ENCODE results near the gene DIPK1A. TPM values are rescaled to one million over a fixed set of nuclear protein-coding genes. Genes with fewer than 3 reads are reported as not detected.

Gene DIPK1A
- total RNA-seq, 2 experiments from 2014 or later, result 13.1 to 14.4 TPM

DNA sequence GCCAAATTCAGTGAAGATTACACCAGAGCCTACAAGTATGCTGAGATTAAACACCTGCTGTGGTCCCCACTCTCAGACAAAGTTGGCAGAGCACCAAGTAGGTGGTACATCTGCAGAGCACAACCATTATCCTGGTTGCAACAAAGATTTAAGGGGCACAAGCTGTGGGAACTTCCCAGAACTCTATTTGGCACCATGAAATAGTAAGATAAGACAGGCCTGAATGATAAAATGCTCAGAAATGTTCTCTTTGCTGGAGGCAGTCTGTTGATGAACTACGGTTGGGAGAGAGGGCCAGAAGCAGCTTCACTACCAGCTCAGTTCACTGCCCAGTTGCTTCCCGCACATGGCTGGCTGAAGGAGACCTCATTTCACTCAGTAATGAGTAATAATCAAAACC is 109.5 kb downstream of the DIPK1A start:
- POLR2A ChIA-PET, result no interaction called here
- no peaks in the 10 kb centered on the region for H3K27me3 Mint-ChIP-seq (ENCODE audit: low read depth)
- H3K27ac Mint-ChIP-seq, result no peak overlapping the region
- ATAC-seq, result no peak
- peaks cover 7% of the 10 kb centered on the region for H3K4me1 Mint-ChIP-seq (ENCODE audit: low read depth)
- H3K9me3 Mint-ChIP-seq (ENCODE audit: insufficient read depth), result peaks cover 6% of the 10 kb centered on the region
- H3K4me3 Mint-ChIP-seq, result no peak overlapping the region
- peaks cover 16% of the 10 kb centered on the region for H3K36me3 Mint-ChIP-seq (ENCODE audit: low read depth)
- CTCF ChIA-PET, result interaction anchor here (1.9 to 5.0 kb wide), 2 partner anchors 20 to 142 kb away, joined by 9 to 25 read pairs; partner anchors contain the start of gene RPL5
- no peak for DNase-seq

DNA sequence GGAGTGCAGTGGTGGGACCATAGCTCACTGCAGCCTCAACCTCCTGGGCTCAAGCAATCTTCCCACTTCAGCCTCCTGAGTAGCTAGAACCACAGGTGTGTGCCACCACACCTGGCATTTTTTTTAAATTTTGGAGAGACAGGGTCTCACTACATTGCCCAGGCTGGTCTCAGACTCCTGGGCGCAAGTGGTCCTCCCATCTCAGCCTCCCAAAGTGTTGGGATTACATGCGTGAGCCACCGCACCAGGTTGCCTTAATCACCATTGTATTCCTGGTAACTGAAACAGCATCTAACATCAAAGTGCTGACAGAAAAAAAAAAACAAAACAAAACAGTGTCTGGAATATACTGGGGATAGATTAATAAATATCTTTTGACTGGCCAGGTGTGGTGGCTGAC is 111.2 kb downstream of the DIPK1A start:
- peaks cover 19% of the 10 kb centered on the region for H3K36me3 Mint-ChIP-seq (ENCODE audit: low read depth)
- ATAC-seq, result no peak
- no peak overlapping the region for H3K4me3 Mint-ChIP-seq
- H3K27me3 Mint-ChIP-seq (ENCODE audit: low read depth), result no peaks in the 10 kb centered on the region
- no peak overlapping the region for H3K27ac Mint-ChIP-seq
- H3K9me3 Mint-ChIP-seq (ENCODE audit: insufficient read depth), result peaks cover 6% of the 10 kb centered on the region
- ChIA-PET CTCF (interaction anchor here (1.0 to 2.7 kb wide), 3 partner anchors 9 to 144 kb away, joined by 4 to 9 read pairs (median 5); partner anchors contain the start of gene RPL5), POLR2A (no interaction called here)
- no peak for DNase-seq
- peaks cover 7% of the 10 kb centered on the region for H3K4me1 Mint-ChIP-seq (ENCODE audit: low read depth)

DNA sequence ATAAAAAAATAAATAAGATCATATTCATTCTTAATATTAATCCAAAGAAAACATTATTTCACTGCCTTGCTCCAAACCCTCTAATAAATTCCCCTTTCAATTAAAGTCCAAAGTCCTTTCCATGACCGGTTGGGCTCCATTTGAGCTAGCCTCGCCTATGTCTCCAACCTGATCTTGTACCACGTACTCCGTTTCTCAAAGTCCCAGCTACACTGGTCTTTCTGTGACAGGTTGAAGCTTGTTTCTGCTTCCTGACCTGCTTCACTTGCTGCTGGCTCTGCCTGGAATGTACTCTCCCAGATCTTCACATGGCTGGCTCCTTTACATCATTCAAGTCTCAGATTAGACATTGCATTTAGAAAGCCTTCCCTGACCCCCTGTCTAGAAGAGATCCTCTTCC is 113.1 kb downstream of the DIPK1A start:
- no peak for DNase-seq
- Mint-ChIP-seq H3K4me3 (no peak overlapping the region), H3K4me1 (ENCODE audit: low read depth) (no peaks in the 10 kb centered on the region), H3K36me3 (ENCODE audit: low read depth) (peaks cover 24% of the 10 kb centered on the region), H3K9me3 (ENCODE audit: insufficient read depth) (no peaks in the 10 kb centered on the region), H3K27ac (no peak overlapping the region), H3K27me3 (ENCODE audit: low read depth) (no peaks in the 10 kb centered on the region)
- ChIA-PET POLR2A (no interaction called here), CTCF (interaction anchor here (1.7 to 2.7 kb wide), 4 partner anchors 10 to 146 kb away, joined by 5 to 9 read pairs (median 7); no protein-coding TSS in a partner anchor)
- no peak for ATAC-seq

DNA sequence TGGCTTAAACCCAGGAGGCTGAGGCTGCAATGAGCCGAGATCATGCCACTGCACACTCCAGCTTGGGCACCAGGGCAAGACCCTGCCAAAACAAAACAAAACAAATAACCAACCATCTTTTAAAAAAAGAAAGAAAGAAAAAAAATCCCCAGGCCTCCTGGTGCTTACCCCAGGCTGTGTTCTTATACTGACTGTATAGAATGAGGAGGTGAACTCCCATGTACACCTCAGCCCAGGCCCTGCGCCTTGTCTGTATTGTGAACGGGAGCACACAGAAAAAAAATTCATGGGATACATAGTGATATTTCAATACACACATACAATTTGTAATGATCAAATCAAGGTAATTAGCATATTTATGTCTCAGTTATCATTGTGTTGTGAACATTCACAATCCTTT is 115.4 kb downstream of the DIPK1A start:
- H3K36me3 Mint-ChIP-seq (ENCODE audit: low read depth), result peaks cover 40% of the 10 kb centered on the region
- H3K27me3 Mint-ChIP-seq (ENCODE audit: low read depth), result no peaks in the 10 kb centered on the region
- POLR2A ChIA-PET, result no interaction called here
- ATAC-seq, result no peak
- no peaks in the 10 kb centered on the region for H3K9me3 Mint-ChIP-seq (ENCODE audit: insufficient read depth)
- no peak overlapping the region for H3K27ac Mint-ChIP-seq
- CTCF ChIA-PET, result interaction anchor here (1.9 kb wide), 1 partner anchor 14 kb away, joined by 5 read pairs; the partner anchor contains the start of gene RPL5
- H3K4me1 Mint-ChIP-seq (ENCODE audit: low read depth), result peaks cover 2% of the 10 kb centered on the region
- DNase-seq, result no peak
- no peak overlapping the region for H3K4me3 Mint-ChIP-seq

DNA sequence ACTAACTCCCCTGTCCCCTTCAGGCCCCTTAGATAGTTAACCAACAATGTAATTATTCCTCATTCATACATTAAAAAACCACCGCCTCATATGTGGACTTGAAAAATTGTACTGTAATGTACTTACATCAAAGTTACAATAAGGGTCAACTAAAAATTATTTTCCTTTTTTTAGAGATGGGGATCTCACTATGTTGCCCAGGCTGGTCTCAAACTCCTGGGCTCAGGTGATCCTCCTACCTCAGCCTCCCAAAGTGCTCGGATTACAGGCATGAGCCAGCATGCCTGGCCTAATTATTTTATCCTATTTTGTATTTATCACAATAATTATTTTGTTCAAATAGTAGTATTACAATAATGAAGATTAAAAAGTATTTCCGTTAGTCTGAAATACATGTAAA is 116.8 kb downstream of the DIPK1A start:
- CTCF ChIA-PET, result interaction anchor here (1.9 kb wide), 1 partner anchor 13 kb away, joined by 5 read pairs; the partner anchor contains the start of gene RPL5
- POLR2A ChIA-PET, result interaction anchor here (0.6 kb wide), 1 partner anchor 121 kb away, joined by 3 read pairs; no protein-coding TSS in a partner anchor
- no peak for ATAC-seq
- Mint-ChIP-seq H3K4me1 (ENCODE audit: low read depth) (peaks cover 14% of the 10 kb centered on the region), H3K36me3 (ENCODE audit: low read depth) (peaks cover 50% of the 10 kb centered on the region), H3K27me3 (ENCODE audit: low read depth) (no peaks in the 10 kb centered on the region), H3K27ac (no peak overlapping the region), H3K9me3 (ENCODE audit: insufficient read depth) (no peaks in the 10 kb centered on the region), H3K4me3 (no peak overlapping the region)
- DNase-seq, result no peak

GRCh38 chr1:92843429-92844352 is 117.6 kb downstream of the DIPK1A start:
- CTCF ChIA-PET, result interaction anchor here (0.8 to 3.8 kb wide), 4 partner anchors 11 to 178 kb away, joined by 3 to 23 read pairs (median 7); partner anchors contain the start of gene RPL5
- DNase-seq, result no peak
- Mint-ChIP-seq H3K27ac (no peak overlapping the region), H3K9me3 (ENCODE audit: insufficient read depth) (no peaks in the 10 kb centered on the region), H3K36me3 (ENCODE audit: low read depth) (peaks cover 53% of the 10 kb centered on the region), H3K27me3 (ENCODE audit: low read depth) (no peaks in the 10 kb centered on the region), H3K4me1 (ENCODE audit: low read depth) (peaks cover 19% of the 10 kb centered on the region), H3K4me3 (no peak overlapping the region)
- POLR2A ChIA-PET, result interaction anchor here (1.2 to 1.4 kb wide), 2 partner anchors 11 to 118 kb away, joined by 6 to 7 read pairs; partner anchors contain the start of gene DIPK1A
- no peak for ATAC-seq

GRCh38 chr1:92843046-92843423 is 118.2 kb downstream of the DIPK1A start:
- H3K4me3 Mint-ChIP-seq, result no peak overlapping the region

DNA sequence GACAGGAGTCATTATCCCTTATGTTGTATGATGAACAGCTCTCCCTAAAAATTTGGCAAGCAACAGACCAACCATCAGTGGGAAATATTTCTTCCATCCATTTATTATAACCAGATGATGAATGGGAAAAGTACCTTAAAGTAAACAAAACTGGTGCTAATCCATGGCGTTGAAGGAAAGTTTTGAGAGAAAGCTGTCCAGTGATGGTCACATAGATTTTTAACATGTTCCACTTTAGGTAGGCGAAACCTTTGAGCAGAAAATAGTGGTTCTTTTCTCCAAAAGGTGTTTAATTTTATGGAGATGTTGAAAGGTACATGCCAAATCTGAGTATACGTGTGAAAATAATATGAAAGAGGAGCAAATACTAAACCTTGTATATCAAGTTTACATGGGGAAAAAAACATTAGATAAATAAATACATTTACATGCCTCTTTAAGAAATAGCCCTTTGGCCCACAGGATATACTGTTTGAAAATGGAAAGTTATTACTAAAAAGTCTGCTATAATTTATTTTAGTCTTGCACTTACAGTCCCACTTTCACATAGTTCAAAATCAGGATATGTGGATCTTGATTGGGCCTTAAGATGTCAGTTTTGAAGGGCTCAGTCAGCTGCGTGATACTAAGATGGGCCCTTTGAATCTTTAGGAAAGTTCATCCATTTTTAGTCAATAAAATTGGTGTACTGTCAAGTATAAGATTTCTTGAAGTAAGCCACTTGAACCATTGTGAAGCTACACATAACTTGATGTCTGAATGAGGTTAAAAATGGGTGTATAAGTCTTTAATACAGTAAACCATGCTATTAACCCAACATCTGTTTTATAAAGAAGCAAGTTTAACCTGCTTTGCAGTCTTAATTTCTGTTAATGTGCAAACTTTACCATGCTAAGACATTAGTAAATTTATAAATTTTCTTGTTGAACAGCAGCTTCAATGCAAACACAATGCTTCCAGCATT is 118.9 kb downstream of the DIPK1A start:
- Mint-ChIP-seq H3K4me3 (no peak overlapping the region), H3K27me3 (ENCODE audit: low read depth) (no peaks in the 10 kb centered on the region), H3K36me3 (ENCODE audit: low read depth) (peaks cover 66% of the 10 kb centered on the region), H3K4me1 (ENCODE audit: low read depth) (peaks cover 33% of the 10 kb centered on the region), H3K27ac (no peak overlapping the region), H3K9me3 (ENCODE audit: insufficient read depth) (no peaks in the 10 kb centered on the region)
- CTCF ChIA-PET, result interaction anchor here (0.8 to 3.8 kb wide), 7 partner anchors 10 to 179 kb away, joined by 3 to 23 read pairs (median 4); partner anchors contain the start of gene RPL5
- POLR2A ChIA-PET, result interaction anchor here (1.2 to 2.0 kb wide), 4 partner anchors 10 to 120 kb away, joined by 3 to 7 read pairs (median 6); partner anchors contain the start of genes DIPK1A and RPL5
- ATAC-seq, result no peak
- no peak for DNase-seq

More at GRCh38 chr1:92843046-92843423, 118.2 kb downstream of the DIPK1A start:
- peaks cover 59% of the 10 kb centered on the region for H3K36me3 Mint-ChIP-seq (ENCODE audit: low read depth)
- POLR2A ChIA-PET, result interaction anchor here (1.2 to 1.4 kb wide), 2 partner anchors 10 to 119 kb away, joined by 6 to 7 read pairs; partner anchors contain the start of gene DIPK1A
- peaks cover 26% of the 10 kb centered on the region for H3K4me1 Mint-ChIP-seq (ENCODE audit: low read depth)
- H3K27ac Mint-ChIP-seq, result peak overlapping the region; percentile 69
- H3K27me3 Mint-ChIP-seq (ENCODE audit: low read depth), result no peaks in the 10 kb centered on the region
- no peaks in the 10 kb centered on the region for H3K9me3 Mint-ChIP-seq (ENCODE audit: insufficient read depth)
- no peak for ATAC-seq
- no peak for DNase-seq
- CTCF ChIA-PET, result interaction anchor here (0.8 to 3.8 kb wide), 5 partner anchors 11 to 178 kb away, joined by 3 to 23 read pairs (median 4); partner anchors contain the start of gene RPL5

DNA sequence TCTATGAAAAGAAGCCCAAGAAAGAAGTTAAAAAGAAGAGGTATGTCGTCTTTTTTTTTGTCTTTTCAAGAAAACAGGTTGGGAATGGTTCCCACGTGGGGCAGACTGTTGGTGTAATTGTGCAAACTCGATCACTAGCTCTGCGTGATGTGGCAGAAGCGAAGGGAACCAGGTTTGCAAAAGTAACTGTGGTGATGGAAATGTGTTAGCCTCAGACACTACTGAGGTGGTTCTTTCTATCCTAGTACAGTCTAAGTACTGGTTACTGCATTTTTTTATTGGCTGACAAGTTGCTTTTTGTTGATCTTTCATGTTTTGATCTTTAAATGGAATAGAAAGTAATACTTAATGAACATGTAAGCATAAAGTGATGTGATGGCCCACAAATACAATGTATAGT is 120.7 kb downstream of the DIPK1A start:
- DNase-seq (no peak), ATAC-seq (no peak)
- Mint-ChIP-seq H3K27ac (peak overlapping the region; percentile 11), H3K36me3 (ENCODE audit: low read depth) (peaks cover 79% of the 10 kb centered on the region), H3K27me3 (ENCODE audit: low read depth) (no peaks in the 10 kb centered on the region), H3K4me3 (no peak overlapping the region), H3K9me3 (ENCODE audit: insufficient read depth) (no peaks in the 10 kb centered on the region), H3K4me1 (ENCODE audit: low read depth) (peaks cover 50% of the 10 kb centered on the region)
- ChIA-PET CTCF (interaction anchor here (0.6 to 3.8 kb wide), 2 partner anchors 8 to 153 kb away, joined by 5 to 23 read pairs; partner anchors contain the start of gene RPL5), POLR2A (interaction anchor here (0.9 to 2.0 kb wide), 2 partner anchors 8 to 14 kb away, joined by 3 to 6 read pairs; partner anchors contain the start of gene RPL5)

DNA sequence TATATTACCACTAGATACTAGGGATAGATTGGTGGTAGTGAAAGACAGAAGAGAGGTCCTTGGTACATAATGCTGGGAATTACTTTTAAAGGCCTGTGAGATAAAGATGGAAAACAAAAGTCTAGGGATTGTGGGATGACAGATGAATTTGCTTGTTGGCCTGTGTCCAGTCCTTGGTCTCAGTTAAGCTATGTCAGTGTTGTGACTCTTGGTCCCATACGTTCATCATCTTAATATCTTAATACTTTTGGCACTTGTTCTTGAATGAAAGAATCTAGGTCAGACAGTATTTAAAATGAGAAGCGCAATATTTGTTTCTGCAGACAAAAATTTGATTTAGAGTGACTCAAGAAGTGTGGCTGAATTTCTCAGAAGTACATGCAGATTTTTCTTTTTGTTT is 121.8 kb downstream of the DIPK1A start:
- CTCF ChIA-PET, result interaction anchor here (1.1 to 1.3 kb wide), 2 partner anchors 20 to 43 kb away, joined by 4 read pairs; no protein-coding TSS in a partner anchor
- peaks cover 90% of the 10 kb centered on the region for H3K36me3 Mint-ChIP-seq (ENCODE audit: low read depth)
- ATAC-seq (no peak), DNase-seq (no peak)
- H3K4me3 Mint-ChIP-seq, result peak overlapping the region; percentile 13
- no peaks in the 10 kb centered on the region for H3K9me3 Mint-ChIP-seq (ENCODE audit: insufficient read depth)
- H3K27me3 Mint-ChIP-seq (ENCODE audit: low read depth), result no peaks in the 10 kb centered on the region
- H3K4me1 Mint-ChIP-seq (ENCODE audit: low read depth), result peaks cover 62% of the 10 kb centered on the region
- no peak overlapping the region for H3K27ac Mint-ChIP-seq
- POLR2A ChIA-PET, result interaction anchor here (1.0 kb wide), 1 partner anchor 120 kb away, joined by 3 read pairs; no protein-coding TSS in a partner anchor

Data from activated CD8-positive, alpha-beta T cell treated with anti-CD3 and anti-CD28 coated beads, Interleukin-2, amount 10 ng/mL, durations not matched to agents 7 days and 5 days (primary cell).